ENCODE results near the gene PARP8.

PARP8 gene

GRCh38 chr5:50759526-50760270 lies 93.3 kb downstream of the PARP8 start:
- H3K4me3 ChIP-seq (ENCODE audit: low read depth, low read length): no peak overlapping the region
- DNase-seq (ENCODE audit: low read depth): peak; percentile 12
- no peak for TF ChIP-seq CTCF (conservative IDR thresholded peaks at IDR 0.05; ENCODE audit: low read depth, low read length)

GRCh38 chr5:50763351-50763750 lies 96.9 kb downstream of the PARP8 start:
- no peak for DNase-seq (ENCODE audit: low read depth)
- no peak overlapping the region for H3K4me3 ChIP-seq (ENCODE audit: low read depth, low read length)
- no peak for TF ChIP-seq CTCF (conservative IDR thresholded peaks at IDR 0.05; ENCODE audit: low read depth, low read length)

GRCh38 chr5:50763846-50764245 lies 97.4 kb downstream of the PARP8 start:
- no peak for TF ChIP-seq CTCF (conservative IDR thresholded peaks at IDR 0.05; ENCODE audit: low read depth, low read length)
- no peak for DNase-seq (ENCODE audit: low read depth)
- H3K4me3 ChIP-seq (ENCODE audit: low read depth, low read length): no peak overlapping the region

- DNase-seq (ENCODE audit: low read depth): no peak
- no peak for TF ChIP-seq CTCF (conservative IDR thresholded peaks at IDR 0.05; ENCODE audit: low read depth, low read length)
- H3K4me3 ChIP-seq (ENCODE audit: low read depth, low read length): no peak overlapping the region
Measured at GRCh38 chr5:50766042-50766441, 99.6 kb downstream of the PARP8 start.

- TF ChIP-seq CTCF (conservative IDR thresholded peaks at IDR 0.05; ENCODE audit: low read depth, low read length): no peak
- DNase-seq (ENCODE audit: low read depth): no peak
Measured at GRCh38 chr5:50766462-50766861, 100.0 kb downstream of the PARP8 start.

GRCh38 chr5:50766967-50767366 lies 100.5 kb downstream of the PARP8 start:
- no peak for DNase-seq (ENCODE audit: low read depth)
- no peak overlapping the region for H3K4me3 ChIP-seq (ENCODE audit: low read depth, low read length)
- no peak for TF ChIP-seq CTCF (conservative IDR thresholded peaks at IDR 0.05; ENCODE audit: low read depth, low read length)

More at GRCh38 chr5:50766462-50766861, 100.0 kb downstream of the PARP8 start:
- H3K4me3 ChIP-seq (ENCODE audit: low read depth, low read length): no peak overlapping the region

GRCh38 chr5:50767588-50767987 lies 101.2 kb downstream of the PARP8 start:
- no peak overlapping the region for H3K4me3 ChIP-seq (ENCODE audit: low read depth, low read length)
- peak; percentile 71 for DNase-seq (ENCODE audit: low read depth)
- no peak for TF ChIP-seq CTCF (conservative IDR thresholded peaks at IDR 0.05; ENCODE audit: low read depth, low read length)
